WTC11 (cell line): ENCODE data around the gene TAMM41.
"Not testable (repeated sequence)": the region's sequence is repeated elsewhere in the genome, so short reads cannot be mapped to it uniquely, and the experiment has no call there.

Source experiments
- AFF4 ChIP-seq: sonication (generic); formaldehyde crosslinking; IDR thresholded peaks from 2 replicates; pipeline ENCODE4 v1.8.1; 2023; ENCODE audit warnings: mild to moderate bottlenecking, missing genetic modification reagents, borderline replicate concordance
- CTCF ChIP-seq: fragments of 200-600 bp; IDR thresholded peaks from 2 replicates; pipeline ENCODE4 v1.8.0; 2022; ENCODE audit warnings: antibody characterized with exemption
- GABPB1 ChIP-seq: sonication (generic); formaldehyde crosslinking; IDR thresholded peaks from 2 replicates; pipeline ENCODE4 v1.8.1; 2023; ENCODE audit warnings: mild to moderate bottlenecking, missing genetic modification reagents

GRCh38 chr3:11860213-11860612, 13.5 kb upstream of the TAMM41 start:
- not testable (repeated sequence) for TF ChIP-seq CTCF; GABPB1 (CRISPR knock-in tag); AFF4 (CRISPR knock-in tag)
